ENCODE data around the gene INPP4A. TPM values are rescaled to one million over a fixed set of nuclear protein-coding genes. Genes with fewer than 3 reads are reported as not detected.

Gene INPP4A
- total and polyA plus RNA-seq, 9 of the 15 experiments (the other 6 are each of a cell fraction or from before 2014, with no cell fraction given) = 1.8 to 15.7 (median 8.3) TPM

GRCh38 chr2:98507891-98508708, 63.4 kb downstream of the INPP4A start (continued):
- TF ChIP-seq ZNF197 (CRISPR knock-in tag; IDR thresholded peaks at IDR 0.05; ENCODE audit: low read depth) (peak; percentile 16; the same call in 1 of the 2 replicates), HCFC1 (IDR thresholded peaks at IDR 0.05; ENCODE audit: low read depth, low read length) (no peak), DDX20 (tag; IDR thresholded peaks at IDR 0.05; ENCODE audit: low read depth) (no peak), TRIM28 (IDR thresholded peaks at IDR 0.05) (no peak), CCNT2 (IDR thresholded peaks at IDR 0.05; ENCODE audit: borderline replicate concordance, extremely low read depth, insufficient read length, low read depth, low read length) (peak; percentile 67), ZNF143 (CRISPR knock-in tag; IDR thresholded peaks at IDR 0.05) (no peak), HMG20A (CRISPR knock-in tag; conservative IDR thresholded peaks at IDR 0.05) (no peak), ZNF311 (CRISPR knock-in tag; IDR thresholded peaks at IDR 0.05) (no peak), CHD2 (IDR thresholded peaks at IDR 0.05; ENCODE audit: low read depth, low read length) (no peak), ZBTB5 (IDR thresholded peaks at IDR 0.05) (no peak), ARID3A (IDR thresholded peaks at IDR 0.05; ENCODE audit: borderline replicate concordance, low read depth, low read length) (no peak), XRCC3 (IDR thresholded peaks at IDR 0.05) (no peak), RNF2 (IDR thresholded peaks at IDR 0.05) (peak; percentile 65; the same call in 1 of the 2 replicates), ZNF444 (CRISPR knock-in tag; IDR thresholded peaks at IDR 0.05) (no peak), E2F3 (CRISPR knock-in tag; IDR thresholded peaks at IDR 0.05) (no peak), CREBBP (IDR thresholded peaks at IDR 0.05; ENCODE audit: low read depth, low read length) (no peak), TBL1XR1 (IDR thresholded peaks at IDR 0.05; ENCODE audit: low read length in 2 of 2) (peak in 1 of 2 experiments; percentile 61; a peak in 1 of 4 replicates), POLR2H (tag; IDR thresholded peaks at IDR 0.05; ENCODE audit: low read depth) (no peak), ARID1B (IDR thresholded peaks at IDR 0.05) (peak; percentile 91), FOXK2 (conservative IDR thresholded peaks at IDR 0.05 in 1 of 2, IDR thresholded peaks at IDR 0.05 in 1 of 2; ENCODE audit: low read depth in 2 of 2) (no peak; a peak in 1 of 4 replicates), ZNF785 (CRISPR knock-in tag; IDR thresholded peaks at IDR 0.05) (no peak), ZNF644 (tag; IDR thresholded peaks at IDR 0.05; ENCODE audit: low read depth) (0 out of 2 replicates have a peak, but pooled peaks have one; percentile 22), MAFK (IDR thresholded peaks at IDR 0.05; ENCODE audit: low read length) (no peak), SMAD1 (IDR thresholded peaks at IDR 0.05; ENCODE audit: low read depth, low read length, partially characterized antibody) (no peak), NCOR1 (IDR thresholded peaks at IDR 0.05) (peak; percentile 94), KDM2B (CRISPR knock-in tag; IDR thresholded peaks at IDR 0.05) (no peak), TRIM24 (IDR thresholded peaks at IDR 0.05) (peak in 1 of 2 experiments; percentile 62; a peak in 2 of 4 replicates)
